Panc1 (cell line): ENCODE measurements around the gene IL20RB.

ENCODE experiments used
- CTCF ChIP-seq: fragments of 450-650 bp; IDR thresholded peaks from 2 replicates; pipeline ENCODE4 v1.5.1; 2017; ENCODE audit warnings: mild to moderate bottlenecking
- REST ChIP-seq, 2 experiments: IDR thresholded peaks; 2 replicates each; pipeline ENCODE4 v1.6.1; 2011 to 2012; ENCODE audit warnings: low read depth in 2 of 2, control low read depth in 1 of 2, low read length in 1 of 2, mild to moderate bottlenecking in 1 of 2, moderate library complexity in 1 of 2; ENCODE audit not compliant: insufficient read depth in 1 of 2

- TF ChIP-seq CTCF (peak; percentile 21; the same call in 1 of the 2 replicates), REST (IDR thresholded peaks at IDR 0.05; ENCODE audit: insufficient read depth in 1 of 2, low read depth in 2 of 2, low read length in 1 of 2) (no peak)
Observed at GRCh38 chr3:136949708-136950107, 8.1 kb upstream of the IL20RB start.
